GM10266 (cell line): ENCODE data around the gene TOMM70.

Experiments
- DNase-seq: peaks from one replicate; pipeline ENCODE4 v3.0.0; 2012; ENCODE audit errors: extremely low spot score
- TF ChIP-seq, protein P1 (sequence below): IDR thresholded peaks from 2 replicates; pipeline ENCODE4 v1.5.1; 2012; ENCODE audit warnings: mild to moderate bottlenecking, low read depth; ENCODE audit not compliant: control insufficient read depth, insufficient read depth; ENCODE audit errors: missing control alignments

Gene TOMM70

DNA sequence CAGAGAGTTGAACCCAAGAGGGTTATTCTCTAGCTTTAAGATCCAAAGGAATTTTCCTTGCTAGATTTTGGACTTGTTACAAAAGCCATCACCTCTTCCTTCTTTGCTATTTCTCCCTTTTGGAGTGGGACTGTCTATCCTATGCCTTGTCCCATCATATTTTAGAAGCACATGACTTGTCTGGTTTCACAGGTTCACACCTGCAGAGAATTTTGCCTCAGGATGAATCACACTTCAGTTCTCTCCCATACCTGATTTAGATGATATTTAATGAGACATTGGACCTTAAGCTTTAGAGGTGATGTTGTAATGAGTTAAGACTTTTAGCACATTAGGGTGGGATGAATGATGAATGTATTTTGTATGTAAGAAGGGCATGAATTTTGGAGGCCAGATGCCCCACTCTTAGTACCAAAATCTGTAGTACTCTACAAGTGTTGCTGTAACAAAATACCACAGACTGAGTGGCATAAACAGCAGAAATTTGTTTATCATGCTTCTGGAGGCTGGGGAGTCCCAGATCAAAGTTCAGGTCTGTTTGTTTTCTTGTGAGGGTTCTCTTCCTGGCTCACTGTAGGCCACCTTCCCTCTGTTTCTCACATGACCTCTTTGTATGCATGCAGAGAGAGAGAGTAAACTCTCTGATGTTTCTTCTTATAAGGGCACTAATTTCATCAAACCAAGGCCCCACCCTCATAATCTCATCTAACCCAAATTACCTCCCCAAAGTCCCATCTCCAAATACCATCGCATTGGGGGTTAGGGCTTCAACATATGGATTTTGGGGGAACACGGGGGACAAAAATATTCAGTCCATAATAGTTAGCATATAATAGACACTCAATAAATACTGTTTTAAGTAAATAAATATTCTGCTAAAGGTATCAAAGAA lies 10.4 kb upstream of the TOMM70 start:
- TF ChIP-seq, protein P1, sequence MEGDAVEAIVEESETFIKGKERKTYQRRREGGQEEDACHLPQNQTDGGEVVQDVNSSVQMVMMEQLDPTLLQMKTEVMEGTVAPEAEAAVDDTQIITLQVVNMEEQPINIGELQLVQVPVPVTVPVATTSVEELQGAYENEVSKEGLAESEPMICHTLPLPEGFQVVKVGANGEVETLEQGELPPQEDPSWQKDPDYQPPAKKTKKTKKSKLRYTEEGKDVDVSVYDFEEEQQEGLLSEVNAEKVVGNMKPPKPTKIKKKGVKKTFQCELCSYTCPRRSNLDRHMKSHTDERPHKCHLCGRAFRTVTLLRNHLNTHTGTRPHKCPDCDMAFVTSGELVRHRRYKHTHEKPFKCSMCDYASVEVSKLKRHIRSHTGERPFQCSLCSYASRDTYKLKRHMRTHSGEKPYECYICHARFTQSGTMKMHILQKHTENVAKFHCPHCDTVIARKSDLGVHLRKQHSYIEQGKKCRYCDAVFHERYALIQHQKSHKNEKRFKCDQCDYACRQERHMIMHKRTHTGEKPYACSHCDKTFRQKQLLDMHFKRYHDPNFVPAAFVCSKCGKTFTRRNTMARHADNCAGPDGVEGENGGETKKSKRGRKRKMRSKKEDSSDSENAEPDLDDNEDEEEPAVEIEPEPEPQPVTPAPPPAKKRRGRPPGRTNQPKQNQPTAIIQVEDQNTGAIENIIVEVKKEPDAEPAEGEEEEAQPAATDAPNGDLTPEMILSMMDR: no peak
- DNase-seq: no peak

DNA sequence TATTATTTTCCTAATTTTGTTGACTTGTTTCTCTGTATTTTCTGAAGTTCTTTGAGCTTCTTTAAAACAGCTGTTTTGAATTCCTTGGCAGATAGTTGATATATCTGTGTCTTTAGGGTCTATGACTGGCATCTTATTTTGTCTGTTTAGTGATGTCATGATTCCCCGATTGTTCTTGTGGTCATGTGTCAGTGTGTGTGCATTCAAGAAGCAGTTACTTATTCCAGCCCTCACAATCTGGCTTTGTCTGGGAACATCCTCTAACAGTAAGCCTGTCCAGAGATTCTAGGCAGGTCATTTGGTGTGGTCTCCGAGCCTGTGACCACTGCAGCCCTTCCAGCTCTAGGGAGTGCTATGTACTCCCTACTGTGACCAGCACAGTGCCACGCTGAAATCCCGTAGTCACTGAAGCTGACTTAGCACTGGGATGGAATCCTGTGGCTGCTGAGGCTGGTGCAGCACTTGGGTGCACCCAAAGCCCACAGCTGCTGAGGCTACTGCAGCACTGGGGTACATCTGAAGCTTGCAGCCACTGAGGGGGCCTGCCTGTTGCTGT lies 7.2 kb upstream of the TOMM70 start:
- no peak for DNase-seq
- TF ChIP-seq, protein P1: no peak

DNA sequence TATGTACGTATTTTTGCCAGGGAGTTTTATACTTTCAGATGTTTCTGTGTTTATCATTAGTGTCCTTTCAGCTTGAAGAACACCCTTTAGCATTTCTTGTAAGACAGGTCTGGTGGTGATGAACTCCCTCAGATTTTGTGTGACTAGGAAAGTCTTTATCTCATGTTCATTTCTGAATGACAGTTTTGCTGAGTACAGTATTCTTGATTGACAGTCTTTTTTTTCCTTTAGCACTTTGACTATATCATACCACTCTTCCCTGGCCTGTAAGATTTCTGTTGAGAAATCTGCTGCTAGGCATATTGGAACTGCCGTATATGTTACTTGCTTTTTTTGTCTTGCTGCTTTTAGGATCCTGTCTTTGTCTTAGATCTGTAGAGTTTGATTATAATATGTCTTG lies 6.3 kb upstream of the TOMM70 start:
- TF ChIP-seq, protein P1: no peak
- DNase-seq: no peak

DNA sequence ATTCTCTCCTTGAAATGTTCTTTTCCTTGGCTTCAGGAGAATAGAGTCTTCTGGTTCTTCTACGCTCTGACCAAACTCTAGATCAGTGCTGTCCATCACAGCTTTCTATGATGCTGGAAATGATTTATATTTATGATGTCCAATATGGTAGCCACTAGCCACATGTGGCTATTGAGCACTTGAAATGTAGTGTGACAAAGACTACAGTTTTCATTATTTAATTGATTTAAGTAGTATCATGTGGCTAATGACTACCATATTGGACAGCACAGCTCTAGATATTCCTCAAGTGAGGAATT lies 3.3 kb upstream of the TOMM70 start:
- no peak for DNase-seq
- TF ChIP-seq, protein P1: no peak

DNA sequence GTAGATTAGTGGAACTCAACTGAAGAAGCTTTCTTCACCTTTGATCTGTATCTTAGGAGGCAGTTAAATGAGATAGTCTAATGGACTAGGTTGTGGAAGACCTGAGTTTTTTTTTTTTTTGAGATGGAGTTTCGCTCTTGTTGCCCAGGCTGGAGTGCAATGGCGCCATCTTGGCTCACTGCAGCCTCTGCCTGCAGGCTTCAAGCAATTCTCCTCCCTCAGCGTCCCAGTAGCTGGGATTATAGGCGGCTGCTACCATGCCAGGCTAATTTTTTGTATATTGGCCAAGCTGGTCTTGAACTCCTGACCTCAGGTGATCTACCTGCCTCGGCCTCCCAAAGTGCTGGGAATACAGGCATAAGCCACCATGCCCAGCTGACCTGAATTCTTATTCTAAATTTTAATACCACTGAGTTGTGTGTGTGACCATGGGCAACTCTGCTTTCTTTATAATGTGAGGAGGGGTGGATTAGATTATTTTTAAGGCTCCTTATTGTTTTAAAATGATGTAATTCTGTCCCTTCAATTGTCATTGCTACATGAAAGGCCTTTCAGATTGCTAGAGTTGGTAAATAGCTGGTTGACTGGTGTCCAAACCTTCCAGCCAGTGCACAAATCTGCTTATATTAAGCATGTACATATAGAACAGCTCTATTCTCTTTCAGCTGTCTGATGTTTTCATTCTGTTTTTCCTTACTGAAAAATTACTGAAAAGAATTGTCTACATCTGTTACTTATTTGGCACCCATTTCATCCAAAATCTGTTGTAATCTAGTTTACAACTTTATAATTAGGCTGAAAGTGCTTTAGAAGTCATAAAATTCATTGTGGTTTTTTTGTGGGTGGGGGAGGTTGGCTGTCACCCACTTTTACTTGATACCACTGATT lies 2.7 kb upstream of the TOMM70 start:
- TF ChIP-seq, protein P1: no peak
- no peak for DNase-seq

DNA sequence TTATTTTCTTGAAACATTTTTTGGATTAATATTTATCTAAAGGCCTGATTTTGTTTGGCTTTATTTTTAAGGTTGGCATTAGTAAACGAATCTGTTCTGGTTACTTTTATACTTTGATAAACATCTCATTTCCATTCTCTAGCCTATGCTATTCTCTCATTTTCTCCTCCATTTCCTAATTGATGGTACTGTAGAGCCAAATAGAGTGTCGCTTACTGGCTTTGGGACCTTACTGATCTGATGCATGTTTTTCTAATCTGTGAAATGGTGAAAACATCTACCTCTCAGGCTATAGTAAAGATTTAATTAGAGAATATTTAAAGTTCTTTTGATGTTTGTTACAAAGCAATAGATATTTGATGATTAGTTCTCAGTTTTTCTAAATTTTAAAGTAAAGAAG lies 2.0 kb upstream of the TOMM70 start:
- TF ChIP-seq, protein P1: no peak
- DNase-seq: no peak
